Stimulated activated CD4-positive, alpha-beta T cell treated with anti-CD3 and anti-CD28 coated beads, Interleukin-1b, Interleukin-23, amount 100 ng/mL, for 24 hours (primary cell): ENCODE measurements around the gene KCNH3.
A peak's percentile ranks its signal among the peaks of the same experiment; 100 is the strongest.

Experiments
- DNase-seq, 4 experiments: peaks; one replicate each; pipeline ENCODE4 v3.0.0-alpha.2; 2020; ENCODE audit warnings: low read depth in 4 of 4, low spot score in 1 of 4

KCNH3 gene

DNA sequence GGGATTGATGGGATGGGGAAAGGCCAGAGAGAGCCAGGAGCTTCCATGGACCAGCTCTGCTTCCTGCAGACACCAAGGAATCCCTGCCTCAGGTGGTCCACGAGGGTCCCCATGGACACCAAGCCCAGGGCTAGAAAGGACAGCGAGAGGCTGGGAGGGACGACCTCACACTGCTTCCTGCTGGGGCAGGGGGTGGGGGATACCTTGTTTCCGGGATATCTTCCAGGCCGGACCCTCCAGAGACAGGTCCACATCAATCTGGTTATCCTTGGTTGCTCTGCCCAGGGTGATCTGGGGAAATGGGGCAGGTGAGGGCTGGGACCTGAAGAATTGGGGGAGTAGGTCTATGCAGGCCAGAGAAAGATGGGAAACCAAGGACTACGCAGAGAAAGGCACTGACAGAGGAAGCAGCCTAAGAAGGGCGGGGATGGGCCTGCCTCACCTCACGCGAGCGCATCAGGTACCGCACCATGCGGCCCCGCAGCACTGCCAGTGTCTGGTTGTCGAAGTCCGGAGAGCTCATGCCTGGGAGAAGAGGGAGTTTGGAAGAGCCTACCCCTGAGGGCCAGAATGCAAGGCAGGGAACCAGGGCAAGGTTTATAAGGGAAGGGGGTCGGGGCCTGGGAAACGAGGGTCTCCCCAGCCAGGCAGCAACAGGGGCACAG lies 20.3 kb downstream of the KCNH3 start:
- DNase-seq: no peak

DNA sequence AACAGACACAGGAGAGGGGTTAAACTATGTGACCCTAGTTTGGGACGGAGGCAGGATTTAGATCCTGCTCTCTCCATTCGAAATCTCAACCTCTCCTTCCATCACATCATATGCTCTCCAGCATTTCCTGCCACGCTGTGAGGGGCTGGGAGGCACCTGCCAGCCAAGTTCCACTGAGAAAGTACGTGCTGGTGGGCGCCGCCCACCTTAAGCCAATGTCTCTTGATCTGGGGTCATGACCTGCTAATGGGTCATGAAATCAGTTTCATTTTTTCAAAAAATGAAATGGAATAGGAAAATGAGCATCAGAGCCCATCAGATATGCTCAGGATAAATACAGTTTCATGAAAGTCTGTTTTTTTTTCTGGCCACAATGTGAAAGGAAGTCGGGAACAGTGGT lies 21.9 kb downstream of the KCNH3 start:
- DNase-seq: no peak

DNA sequence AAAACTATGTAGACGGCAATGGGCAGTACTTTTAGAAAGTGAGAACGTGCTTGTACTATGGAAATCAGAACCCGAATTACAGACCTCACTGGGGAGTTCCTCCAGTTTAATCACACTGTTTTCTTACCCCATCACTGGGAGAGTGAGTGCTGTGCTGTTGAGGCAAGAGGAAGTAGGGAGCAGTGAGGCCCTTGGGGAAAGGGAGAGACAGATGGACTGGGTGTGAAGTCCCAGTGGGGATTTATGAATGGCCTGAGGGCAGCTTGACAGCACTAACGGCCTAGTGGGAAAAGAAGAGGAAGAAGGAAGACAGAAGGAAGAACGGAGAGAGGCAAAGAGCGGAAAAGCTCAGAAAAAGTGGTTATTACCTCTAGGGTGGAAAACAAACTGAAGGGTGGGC lies 23.4 kb downstream of the KCNH3 start:
- DNase-seq: no peak

DNA sequence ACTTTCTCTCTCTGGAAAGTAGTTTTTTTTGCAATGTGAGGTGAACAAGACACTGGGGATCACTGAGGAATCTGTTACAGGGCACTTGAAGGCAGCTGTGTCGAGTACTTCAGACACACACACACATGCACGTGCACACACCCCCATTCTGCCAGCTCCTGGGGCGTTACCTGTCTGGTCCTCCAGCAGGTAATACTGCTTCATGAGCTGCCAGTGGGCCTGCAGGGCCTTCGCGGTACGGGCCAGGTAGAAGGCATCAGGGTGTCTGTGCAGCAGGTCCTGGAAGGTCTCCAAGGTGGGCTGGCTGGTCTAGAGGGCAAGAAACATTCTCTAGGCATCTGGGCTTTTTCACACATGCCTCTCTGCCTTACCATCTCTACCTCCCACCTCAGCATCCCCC lies 24.0 kb downstream of the KCNH3 start:
- no peak for DNase-seq

DNA sequence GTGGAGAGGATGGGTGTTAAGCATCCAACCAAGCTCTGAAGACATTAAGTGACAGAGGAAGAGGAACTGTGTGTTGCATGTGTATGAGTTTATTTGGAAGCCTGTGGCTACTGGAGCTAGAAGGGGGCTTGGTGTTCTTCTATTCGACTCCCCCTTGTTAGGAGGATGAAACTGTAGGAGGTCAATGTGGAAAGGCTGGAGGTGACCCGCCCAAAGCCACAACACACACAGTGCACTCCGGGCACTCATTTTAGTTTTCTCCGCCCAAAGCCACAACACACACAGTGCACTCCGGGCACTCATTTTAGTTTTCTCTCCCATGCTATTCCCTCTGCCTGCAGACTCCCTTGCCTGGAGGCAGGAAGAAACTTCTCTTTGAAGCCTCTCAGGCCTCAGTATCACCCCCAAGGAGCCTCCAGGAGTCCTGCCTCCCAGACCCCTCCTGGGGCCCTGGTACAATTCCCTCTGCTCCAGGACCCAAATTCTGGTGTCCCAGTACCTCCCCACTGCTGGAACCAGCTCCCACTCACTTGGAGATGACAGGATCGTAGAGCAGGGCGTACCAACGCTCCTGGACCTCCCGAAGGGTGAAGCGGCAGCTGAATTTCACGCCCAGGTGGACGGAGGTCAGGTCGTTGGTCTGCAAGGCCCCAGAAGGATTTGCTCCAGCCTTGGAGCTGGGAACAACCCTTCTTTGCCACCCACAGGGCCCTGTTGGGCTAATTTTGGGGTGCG lies 25.3 kb downstream of the KCNH3 start:
- no peak for DNase-seq

DNA sequence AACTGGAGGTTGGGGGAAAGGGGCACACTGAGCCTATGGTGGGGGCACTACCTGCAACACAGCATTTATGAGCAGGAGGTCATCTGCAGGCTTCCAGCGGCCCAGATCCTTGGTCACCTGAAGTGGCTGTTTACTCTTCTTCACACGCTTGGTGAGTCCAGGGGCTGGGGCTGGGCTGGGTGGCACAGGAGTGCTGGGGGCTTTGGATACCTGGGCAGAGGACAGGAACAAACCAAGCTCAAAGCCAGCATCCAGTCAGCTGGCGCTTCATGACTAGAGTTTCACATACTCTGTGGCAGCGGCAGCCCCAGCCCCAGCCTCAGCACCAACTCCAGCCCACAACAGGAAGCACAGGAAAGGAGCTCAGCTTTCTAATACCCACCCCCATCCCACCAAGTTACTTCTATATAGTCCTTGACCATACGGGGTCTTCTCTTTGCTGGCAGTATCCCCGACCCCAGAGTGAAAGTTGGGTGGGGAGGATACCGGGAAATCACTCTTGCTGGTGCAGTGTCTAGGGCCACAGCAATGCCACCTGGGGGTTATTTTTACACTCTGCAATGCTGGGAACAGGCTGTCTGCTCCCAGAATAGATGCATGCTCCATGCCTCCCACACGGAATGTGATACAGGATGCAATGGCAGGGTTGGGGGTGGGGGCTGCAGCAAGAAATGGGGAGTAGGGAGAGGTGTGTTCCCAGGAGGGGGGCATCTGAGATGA lies 26.0 kb downstream of the KCNH3 start:
- DNase-seq: no peak

DNA sequence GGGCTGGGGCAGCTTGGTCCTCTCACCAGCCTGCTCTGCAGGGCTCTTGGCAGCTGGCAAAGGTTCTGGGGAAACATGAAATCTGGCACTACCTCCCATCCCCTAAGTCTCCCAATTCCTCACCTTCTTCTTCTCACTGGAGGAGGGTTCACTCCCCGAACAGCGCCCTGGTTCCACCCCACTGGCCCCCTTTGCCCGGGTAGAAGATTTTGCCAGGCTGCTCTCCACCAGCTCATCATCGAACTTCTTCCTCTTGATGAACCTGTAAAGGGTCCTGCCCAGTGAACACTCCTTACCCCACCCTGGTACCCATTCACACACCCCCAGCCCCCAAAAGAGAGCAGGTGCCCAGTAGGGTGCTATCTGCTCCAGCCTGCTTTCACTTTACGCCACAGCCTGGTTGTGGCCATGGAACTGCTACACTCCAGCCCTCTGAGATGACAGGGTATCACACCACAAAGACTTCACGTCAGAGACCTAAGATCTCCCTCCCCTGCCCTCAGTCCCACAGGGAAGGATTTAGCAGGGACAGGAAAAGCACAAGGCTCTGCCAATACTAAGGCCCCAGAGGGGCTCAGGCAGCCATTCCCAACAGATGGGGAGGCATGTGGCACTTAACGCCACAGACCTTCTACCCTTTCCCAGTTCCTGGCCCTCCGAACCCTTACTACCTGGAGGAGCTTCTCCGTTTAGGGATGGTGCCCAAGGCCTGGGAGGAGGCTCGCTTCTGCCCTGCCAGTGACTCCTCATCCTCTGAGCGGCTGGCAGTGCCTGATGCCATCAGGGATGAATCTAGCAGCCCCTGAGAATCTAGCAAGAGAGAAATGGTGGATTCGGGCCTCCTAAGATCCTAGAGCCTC lies 26.8 kb downstream of the KCNH3 start:
- no peak for DNase-seq

DNA sequence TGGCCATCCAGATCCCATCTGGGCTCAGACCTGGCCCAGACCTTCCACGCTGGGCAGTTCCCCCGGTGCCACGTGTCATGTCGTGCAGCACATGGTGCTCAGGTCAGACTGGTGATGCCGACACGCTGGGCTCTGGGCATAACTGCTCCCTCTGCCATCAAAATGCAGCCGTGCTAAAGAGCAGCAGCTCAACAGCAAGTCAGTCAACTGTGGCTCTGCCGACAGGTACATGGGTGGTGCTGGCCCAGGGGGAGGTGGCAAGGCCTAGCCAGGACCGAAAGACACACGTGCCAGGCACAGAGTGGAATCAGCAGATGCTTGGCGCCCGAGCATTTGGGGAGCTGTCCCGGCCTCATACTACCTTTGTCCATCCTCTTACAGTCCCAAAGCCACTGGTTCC lies 27.5 kb downstream of the KCNH3 start:
- DNase-seq: no peak

DNA sequence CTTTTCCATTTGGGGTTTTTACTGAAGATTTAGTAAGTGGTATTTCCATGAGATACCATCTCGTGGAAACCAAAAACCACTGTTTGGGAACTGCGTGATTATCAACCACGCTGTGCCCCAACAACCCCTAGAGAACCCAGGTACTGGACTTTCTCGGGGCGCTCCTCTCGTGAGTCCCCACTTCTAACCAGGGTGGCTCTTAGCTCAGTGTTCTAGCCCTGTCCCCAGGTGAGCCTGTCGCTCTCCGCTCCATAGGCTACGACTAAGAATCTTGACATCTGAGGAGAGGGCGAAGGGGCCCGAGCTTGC lies 28.4 kb downstream of the KCNH3 start:
- DNase-seq: no peak

DNA sequence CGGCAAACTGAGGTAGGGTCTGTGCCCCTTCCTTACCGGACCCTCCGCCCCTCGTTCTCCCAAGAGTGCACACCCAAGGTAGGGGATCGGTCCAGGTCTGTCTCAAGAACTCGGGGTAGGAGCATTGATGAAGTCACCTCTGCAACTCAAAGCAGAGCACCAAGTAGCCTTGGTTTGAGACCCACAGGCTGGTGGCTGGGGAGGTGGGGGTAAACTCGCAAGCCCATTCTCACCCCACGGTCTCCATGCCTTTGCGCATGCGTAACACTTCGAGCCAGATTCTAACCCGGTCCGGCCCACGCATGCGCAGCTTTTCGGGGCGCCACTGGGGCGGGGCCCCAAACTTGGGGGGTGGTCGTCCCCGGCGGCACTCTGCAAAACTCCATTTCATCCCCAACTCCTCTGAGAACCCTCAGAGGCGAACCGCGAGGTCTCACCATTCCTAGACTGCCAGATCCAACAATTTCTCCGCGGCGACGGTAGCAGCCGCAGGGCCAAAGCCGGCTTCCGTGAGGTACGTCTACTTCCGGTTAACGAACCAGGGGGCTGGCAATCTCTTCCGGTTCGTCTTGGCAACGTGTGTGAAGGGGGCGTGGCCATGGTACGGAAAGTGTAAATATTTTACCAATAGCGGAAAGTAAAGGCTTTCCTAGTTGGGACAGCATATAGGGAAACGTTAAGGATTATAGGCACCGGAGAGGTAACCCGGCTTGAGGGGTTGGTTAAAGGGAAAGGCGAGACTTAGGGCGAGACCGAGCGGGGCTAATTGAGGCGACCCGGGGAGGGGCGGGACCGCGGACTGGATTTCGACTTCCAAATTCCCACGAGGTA lies 29.0 kb downstream of the KCNH3 start, which contains the start of gene MCRS1:
TSS of gene MCRS1 (minus strand) at position 532 of the 831 bp plus-strand sequence. CDS start 1,411 bp downstream, outside the sequence.
- DNase-seq: peak; percentile 81 to 85 (median 84)

DNA sequence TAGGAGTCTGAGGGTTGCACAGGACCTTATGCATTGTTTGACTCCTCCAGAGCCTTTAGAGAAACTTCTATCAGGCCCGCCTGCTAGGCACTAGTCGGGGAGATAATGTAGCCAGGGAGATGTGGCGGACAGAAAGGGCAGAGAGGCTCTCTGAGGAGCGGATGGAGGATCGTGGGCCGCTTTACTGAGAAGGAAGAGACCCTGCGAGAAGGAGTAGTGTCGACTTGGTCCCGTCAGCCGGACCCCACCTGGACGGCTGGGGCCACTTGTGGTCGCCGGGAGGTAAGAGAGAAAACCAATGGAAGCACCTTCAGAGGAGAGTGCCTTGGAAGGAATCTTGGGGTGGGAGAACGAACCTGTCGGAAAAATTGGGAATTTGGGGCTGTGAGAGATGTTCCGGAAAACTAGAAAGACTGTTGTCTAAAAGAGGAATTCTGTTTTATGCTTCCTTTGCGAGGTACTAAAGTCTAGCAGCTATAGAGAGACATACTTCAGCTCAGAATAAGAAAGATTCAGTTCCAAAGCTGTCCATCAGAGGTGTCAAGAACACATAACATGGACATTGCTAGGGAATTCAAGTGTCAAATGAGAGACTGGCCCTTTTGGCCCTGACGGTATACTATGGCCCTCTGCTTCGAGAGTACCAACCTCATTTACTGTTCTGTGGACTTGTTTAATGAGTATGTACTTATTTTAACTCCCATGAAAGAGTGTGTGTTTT lies 29.8 kb downstream of the KCNH3 start:
- no peak for DNase-seq

DNA sequence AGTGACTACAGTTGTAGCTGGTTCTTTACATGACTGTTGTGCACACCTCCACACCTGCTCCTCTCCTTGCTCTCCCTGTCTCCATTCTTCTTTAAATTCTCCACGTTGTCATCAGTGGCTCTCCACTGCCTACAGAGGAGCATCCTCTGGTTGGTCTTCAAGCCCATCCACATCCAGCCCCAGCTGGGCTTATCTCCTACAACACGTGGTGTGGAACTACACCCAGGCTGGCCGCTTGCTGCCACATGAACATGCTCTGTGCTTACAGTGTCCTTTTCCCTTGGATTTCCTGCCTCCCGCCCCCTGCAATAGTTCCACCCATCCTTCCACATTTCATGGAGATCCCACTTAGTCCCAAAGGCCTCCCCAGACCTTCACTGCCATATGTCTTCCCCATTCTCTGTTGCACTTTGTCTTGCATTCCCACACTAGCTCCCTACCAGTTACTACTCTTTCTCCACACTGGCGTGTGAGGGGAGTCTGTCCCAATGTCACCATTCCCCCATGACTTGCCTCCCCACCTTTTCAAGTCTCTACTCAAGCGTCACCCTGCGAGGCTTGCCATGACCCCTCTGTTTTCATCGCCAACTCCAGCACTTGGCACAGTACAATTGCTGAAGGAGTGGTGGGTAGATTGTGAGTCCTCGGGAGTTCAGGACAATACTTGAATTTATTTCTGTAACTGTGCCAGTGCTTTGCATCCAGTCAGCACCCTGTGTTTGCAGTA lies 38.9 kb downstream of the KCNH3 start:
- DNase-seq: no peak

DNA sequence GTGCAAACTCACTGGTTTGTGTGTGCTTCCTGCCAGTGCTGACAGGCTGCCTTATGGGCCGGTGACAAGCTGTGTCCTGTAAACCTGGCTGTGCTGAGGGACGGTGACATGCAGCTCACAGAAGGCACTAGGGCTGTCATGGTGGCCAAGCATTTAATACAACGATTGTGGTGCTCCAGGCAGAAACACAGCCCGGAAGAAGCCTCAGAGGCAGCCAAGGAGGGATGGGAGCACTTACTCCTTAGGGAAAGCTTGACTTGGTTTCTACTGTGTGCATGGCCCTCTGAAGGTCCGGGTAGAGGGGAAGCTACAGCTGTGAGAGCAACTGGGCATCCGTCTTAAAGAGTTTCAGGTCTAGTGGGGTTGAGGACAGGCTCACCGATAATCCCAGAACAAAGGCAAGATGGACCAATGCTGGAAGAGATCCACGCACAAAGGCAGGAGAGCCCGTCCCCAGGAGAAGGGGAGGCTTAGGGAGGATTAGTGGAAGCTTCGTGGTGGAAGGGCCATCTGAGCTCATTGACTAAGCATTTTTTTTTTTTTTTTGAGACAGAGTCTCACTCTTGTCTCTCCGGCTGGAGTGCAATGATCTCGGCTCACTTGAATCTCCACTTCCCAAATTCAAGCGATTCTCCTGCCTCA lies 39.8 kb downstream of the KCNH3 start:
- no peak for DNase-seq

DNA sequence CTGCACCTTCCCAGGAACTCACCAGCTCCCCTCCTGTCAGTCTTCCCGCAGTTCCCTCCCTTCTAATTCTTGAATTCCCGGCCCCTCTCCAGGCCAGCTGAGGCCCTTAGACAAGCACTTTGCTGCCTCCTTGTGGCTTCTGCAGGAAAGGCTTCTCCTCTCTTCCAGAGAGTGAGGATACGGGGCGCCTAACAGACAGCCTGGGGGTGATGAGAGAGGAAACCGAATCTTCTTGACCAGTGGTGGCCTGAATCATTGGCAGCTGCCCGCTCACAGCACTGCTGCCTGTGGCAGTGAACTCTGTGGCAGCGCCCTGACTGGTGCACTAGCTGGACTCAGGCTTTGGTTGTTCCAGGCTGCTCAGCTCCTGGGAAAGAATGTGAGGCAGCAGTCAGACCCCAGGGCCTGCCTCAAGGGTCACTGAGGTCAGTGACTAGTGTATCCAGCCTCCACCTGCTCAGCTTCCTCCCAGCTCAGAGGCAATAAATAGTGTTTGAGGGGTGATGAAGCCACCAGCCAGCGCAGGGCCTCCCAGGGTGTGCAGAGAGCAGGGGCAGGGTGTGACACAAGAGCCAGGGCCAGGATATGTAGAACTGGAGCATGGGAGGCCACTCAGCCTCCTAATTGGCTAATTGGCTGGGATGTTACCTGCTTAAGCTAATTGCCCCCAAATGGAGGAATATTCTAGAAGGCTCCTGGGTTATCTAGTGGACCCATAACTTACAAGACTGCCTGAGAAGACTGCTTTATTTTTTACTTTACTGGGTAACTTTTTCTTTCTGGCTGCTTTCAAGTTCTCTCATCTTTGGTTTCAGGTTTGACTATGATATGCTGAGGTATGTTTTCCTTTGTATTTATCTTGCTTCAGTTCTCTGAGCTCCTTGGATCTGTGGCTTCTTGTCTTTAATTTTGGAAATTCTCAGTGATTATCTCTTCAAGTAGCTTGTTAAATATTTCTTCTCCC lies 42.0 kb downstream of the KCNH3 start:
- peak in 3 of 4 experiments; percentile 24 to 28 (median 27) for DNase-seq

DNA sequence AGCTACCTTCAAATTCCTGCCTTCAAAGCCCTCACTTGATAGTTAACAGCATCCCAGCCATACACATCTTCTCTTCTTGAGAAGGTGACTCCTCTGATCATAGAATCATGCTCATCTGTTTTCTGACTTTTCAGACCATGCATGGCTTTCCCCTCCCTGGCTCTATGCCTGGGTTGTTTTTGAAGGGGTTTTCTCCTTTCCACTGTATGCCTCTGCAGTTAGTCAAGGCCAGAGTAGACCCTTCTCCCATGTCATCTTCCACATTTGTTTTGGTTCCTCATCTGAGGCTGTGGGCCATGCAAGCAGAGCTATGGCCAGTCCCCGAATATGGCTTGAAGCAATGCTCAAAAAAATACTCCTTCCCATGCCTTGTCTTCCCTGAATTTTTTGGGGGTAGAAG lies 43.4 kb downstream of the KCNH3 start:
- DNase-seq: no peak

DNA sequence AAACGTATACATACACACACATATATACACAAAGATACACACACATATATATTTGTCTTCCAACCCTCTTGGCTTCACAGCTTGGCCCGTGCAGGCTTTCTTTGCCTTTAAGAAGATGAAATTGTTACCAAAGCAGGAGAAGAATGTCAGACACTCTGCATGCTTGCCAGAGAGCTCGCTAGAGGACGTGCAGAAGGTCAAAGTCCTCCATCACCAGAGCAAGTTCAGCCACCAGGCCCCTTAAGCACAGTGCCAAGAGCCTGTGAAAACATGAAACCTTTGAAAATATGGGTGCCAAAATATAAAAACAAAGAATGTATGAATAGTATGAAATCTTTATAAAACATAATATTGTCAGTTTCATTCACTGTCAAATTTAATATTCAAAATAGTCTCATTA lies 44.0 kb downstream of the KCNH3 start:
- DNase-seq: no peak

DNA sequence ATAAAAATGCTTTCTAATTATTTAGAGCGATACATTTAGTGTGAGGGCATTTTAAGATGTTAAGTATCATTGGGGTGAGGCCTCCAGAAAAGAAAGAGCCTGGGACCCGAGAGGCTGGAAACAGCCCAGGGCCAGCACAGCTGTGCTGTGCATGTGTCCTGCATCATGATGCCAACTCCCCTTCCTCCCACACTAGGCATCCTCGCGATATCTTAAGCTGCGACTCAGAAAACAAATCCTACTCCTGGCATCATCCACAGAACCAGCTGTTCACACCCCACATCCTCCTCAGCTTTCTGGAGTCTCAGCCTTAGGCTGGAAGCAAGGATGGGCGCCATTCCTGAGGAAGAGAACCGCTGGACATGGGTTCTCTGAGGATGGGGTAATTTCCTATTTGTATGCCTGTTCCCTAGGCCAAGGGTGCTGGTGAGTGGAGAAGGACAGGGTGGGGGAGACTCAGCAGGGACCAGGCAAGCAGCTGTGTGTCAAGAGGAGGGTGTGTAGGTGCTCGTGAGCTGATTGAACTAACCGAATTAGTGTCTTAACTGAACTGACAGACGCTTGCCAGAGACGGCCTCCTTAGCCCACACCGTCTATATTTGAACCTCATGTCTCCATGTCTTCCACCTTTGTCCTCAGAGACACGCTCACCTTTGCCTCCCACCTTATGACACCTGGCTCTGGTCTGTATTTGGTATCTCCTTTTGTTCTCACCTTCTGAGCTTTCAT lies 44.7 kb downstream of the KCNH3 start:
- DNase-seq: no peak
